ENCODE data around the gene FABP7. TPM values are rescaled to one million over a fixed set of nuclear protein-coding genes. Genes with fewer than 3 reads are reported as not detected.

The FABP7 gene
- total RNA-seq, 1 experiment from 2014 or later, result 1.2 TPM

GRCh38 chr6:122825163-122825562 is 45.6 kb downstream of the FABP7 start:
- CTCF ChIA-PET, result no interaction called here
- BruUV-seq (replicated peaks), result no TSS peak
- H3K27ac ChIP-seq (ENCODE audit: low read depth, low read length, poor library complexity, severe bottlenecking), result no peak overlapping the region

GRCh38 chr6:122829456-122829855 is 49.9 kb downstream of the FABP7 start:
- Histone ChIP-seq H3K4me3 (ENCODE audit: low read depth, low read length, poor library complexity, severe bottlenecking) (no peak overlapping the region), H3K36me3 (ENCODE audit: insufficient read depth, low read length, poor library complexity, severe bottlenecking) (no peaks in the 10 kb centered on the region), H3K9me3 (ENCODE audit: low read depth, low read length, poor library complexity, severe bottlenecking) (no peaks in the 10 kb centered on the region), H3K27me3 (replicated peaks; ENCODE audit: insufficient read depth, low read depth, low read length, poor library complexity) (no peaks in the 10 kb centered on the region), H3K4me1 (ENCODE audit: insufficient read depth, low read length, poor library complexity, severe bottlenecking) (no peaks in the 10 kb centered on the region), H3K27ac (ENCODE audit: low read depth, low read length, poor library complexity, severe bottlenecking) (no peak overlapping the region)
- ChIA-PET CTCF (no interaction called here), POLR2A (ENCODE audit: low non-redundant PET) (no interaction called here)
- intact Hi-C loops (cut with micrococcal nuclease; ENCODE audit: unreplicated experiment), result no loop called here
- no TSS peak for BruUV-seq (replicated peaks)
- TF ChIP-seq CTCF (conservative IDR thresholded peaks at IDR 0.05; ENCODE audit: low read depth, low read length) (no peak), EZH2 (IDR thresholded peaks at IDR 0.05; ENCODE audit: borderline replicate concordance, low read depth, low read length, poor library complexity, severe bottlenecking) (no peak)
- no peak for DNase-seq (ENCODE audit: low spot score)

More at GRCh38 chr6:122825163-122825562, 45.6 kb downstream of the FABP7 start:
- no peak for DNase-seq (ENCODE audit: low spot score)
- H3K27me3 ChIP-seq (replicated peaks; ENCODE audit: insufficient read depth, low read depth, low read length, poor library complexity), result no peaks in the 10 kb centered on the region
- no peaks in the 10 kb centered on the region for H3K9me3 ChIP-seq (ENCODE audit: low read depth, low read length, poor library complexity, severe bottlenecking)
- POLR2A ChIA-PET (ENCODE audit: low non-redundant PET), result no interaction called here
- intact Hi-C loops (cut with micrococcal nuclease; ENCODE audit: unreplicated experiment), result no loop called here
- no peak overlapping the region for H3K4me3 ChIP-seq (ENCODE audit: low read depth, low read length, poor library complexity, severe bottlenecking)
- no peaks in the 10 kb centered on the region for H3K4me1 ChIP-seq (ENCODE audit: insufficient read depth, low read length, poor library complexity, severe bottlenecking)
- TF ChIP-seq CTCF (conservative IDR thresholded peaks at IDR 0.05; ENCODE audit: low read depth, low read length), result no peak
- no peak for TF ChIP-seq EZH2 (IDR thresholded peaks at IDR 0.05; ENCODE audit: borderline replicate concordance, low read depth, low read length, poor library complexity, severe bottlenecking)
- no peaks in the 10 kb centered on the region for H3K36me3 ChIP-seq (ENCODE audit: insufficient read depth, low read length, poor library complexity, severe bottlenecking)

GRCh38 chr6:122831511-122831910 is 52.0 kb downstream of the FABP7 start:
- Histone ChIP-seq H3K36me3 (ENCODE audit: insufficient read depth, low read length, poor library complexity, severe bottlenecking) (no peaks in the 10 kb centered on the region), H3K4me1 (ENCODE audit: insufficient read depth, low read length, poor library complexity, severe bottlenecking) (no peaks in the 10 kb centered on the region), H3K27me3 (replicated peaks; ENCODE audit: insufficient read depth, low read depth, low read length, poor library complexity) (no peaks in the 10 kb centered on the region), H3K27ac (ENCODE audit: low read depth, low read length, poor library complexity, severe bottlenecking) (no peak overlapping the region), H3K4me3 (ENCODE audit: low read depth, low read length, poor library complexity, severe bottlenecking) (no peak overlapping the region), H3K9me3 (ENCODE audit: low read depth, low read length, poor library complexity, severe bottlenecking) (no peaks in the 10 kb centered on the region)
- intact Hi-C loops (cut with micrococcal nuclease; ENCODE audit: unreplicated experiment), result loop anchor here (10.0 kb wide), 2 partner anchors 217 to 427 kb away; partner anchors contain the start of gene PKIB
- POLR2A ChIA-PET (ENCODE audit: low non-redundant PET), result no interaction called here
- TF ChIP-seq CTCF (conservative IDR thresholded peaks at IDR 0.05; ENCODE audit: low read depth, low read length), result no peak
- TF ChIP-seq EZH2 (IDR thresholded peaks at IDR 0.05; ENCODE audit: borderline replicate concordance, low read depth, low read length, poor library complexity, severe bottlenecking), result no peak
- CTCF ChIA-PET, result no interaction called here
- no peak for DNase-seq (ENCODE audit: low spot score)
- BruUV-seq (replicated peaks), result no TSS peak
